Activated CD4-positive, alpha-beta T cell treated with anti-CD3 and anti-CD28 coated beads, Interleukin-2, amount 50 U/mL, for 16 hours (primary cell): ENCODE measurements around the gene F12.

Source experiments
- DNase-seq: peaks from one replicate; pipeline ENCODE4 v3.0.0-alpha.2; 2020

The F12 gene

DNA sequence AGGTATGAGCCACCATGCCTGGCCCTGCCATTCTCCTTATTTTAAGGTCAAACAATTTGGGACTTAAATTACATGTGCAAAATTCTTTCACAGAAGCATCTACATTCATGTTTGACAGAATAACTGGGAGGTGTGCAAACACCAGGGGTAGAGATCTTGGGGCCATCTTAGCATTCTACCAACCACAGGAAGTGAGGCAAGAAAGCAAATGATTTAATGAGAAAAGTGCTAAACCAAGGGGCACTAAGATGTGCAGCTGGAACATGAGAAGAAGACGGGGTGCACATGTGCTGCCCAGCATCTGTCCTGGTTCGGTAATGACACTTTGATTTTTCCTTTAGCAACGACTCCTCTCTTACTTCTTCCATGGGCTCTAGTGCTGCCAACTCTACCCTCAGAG is 1.2 kb upstream of the F12 start:
- DNase-seq: no peak

GRCh38 chr5:177405805-177406204 is 3.6 kb downstream of the F12 start:
- DNase-seq: no peak

GRCh38 chr5:177405312-177405711 is 4.1 kb downstream of the F12 start:
- DNase-seq: no peak

DNA sequence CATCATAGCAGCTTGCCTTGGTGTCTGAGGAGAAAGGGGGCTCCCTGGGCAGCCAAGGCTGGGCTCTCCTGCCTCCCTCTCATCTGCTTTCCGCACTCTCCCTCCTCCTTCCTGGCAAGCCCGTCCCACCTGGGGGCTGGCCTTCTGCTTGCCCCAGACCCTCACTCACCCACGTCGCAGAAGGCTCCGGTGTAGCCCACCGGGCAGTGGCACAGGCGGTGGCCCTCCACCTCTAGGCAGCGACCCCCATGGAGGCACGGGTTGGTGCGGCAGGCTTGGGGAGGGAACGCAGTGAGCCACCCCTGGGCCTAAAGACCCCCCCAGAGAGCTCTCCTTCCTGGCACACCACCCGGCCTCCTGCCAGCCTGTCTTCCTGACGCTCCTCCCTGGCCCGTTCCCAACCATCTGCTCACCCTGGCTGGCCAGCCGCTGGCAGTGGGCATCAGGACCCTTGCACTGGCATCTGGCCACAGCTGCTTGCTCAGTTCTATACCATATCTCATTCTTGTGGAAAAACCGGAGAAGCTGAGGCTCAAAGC is 4.7 kb downstream of the F12 start:
- no peak for DNase-seq

GRCh38 chr5:177403792-177404640 is 5.3 kb downstream of the F12 start:
- peak; percentile 84 for DNase-seq

GRCh38 chr5:177403102-177403791 is 6.1 kb downstream of the F12 start:
- DNase-seq: peak; percentile 38

DNA sequence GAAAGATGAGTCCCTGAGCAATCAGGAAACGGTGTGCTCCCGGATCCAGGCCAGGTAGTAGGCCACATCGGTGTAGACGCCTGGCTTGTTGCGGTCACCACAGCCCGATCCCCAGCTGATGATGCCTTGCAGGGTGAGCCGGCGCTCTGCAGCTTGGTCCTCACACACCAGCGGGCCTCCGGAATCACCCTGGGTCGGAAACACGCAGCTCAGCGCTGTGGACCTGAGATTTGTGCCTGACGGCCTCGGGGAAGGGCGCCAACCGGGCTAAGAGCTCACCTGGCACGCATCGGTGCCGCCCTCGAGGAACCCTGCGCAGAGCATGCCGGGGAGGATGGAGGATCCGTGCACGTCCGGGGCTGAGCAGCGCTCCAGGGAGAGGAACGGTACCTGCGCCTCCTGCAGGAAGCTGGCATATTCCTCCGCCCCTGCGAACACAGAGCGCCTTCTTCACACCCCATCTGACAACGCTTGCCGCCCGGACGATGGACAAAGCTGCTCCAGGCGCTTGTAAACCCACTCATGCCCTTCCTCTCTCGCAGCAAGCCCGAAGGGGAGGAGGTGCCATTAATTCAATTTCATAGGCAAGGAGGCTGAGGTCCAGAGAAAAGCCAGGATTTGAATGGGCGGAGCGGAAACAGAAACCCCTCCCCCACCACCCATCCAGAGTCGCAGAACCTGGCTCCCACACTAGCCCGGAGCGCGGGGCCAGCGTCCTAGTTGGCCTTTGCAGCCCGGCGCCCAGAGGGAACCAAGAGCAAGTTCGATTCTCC is 6.9 kb downstream of the F12 start:
- DNase-seq: peak; percentile 68

- no peak for DNase-seq
These were observed 9.1 kb downstream of the F12 start, which contains the start of gene PFN3 for GRCh38 chr5:177399997-177400868. PFN3 (minus strand) TSS chr5:177400661; CDS start chr5:177400576, 85 bp downstream.

DNA sequence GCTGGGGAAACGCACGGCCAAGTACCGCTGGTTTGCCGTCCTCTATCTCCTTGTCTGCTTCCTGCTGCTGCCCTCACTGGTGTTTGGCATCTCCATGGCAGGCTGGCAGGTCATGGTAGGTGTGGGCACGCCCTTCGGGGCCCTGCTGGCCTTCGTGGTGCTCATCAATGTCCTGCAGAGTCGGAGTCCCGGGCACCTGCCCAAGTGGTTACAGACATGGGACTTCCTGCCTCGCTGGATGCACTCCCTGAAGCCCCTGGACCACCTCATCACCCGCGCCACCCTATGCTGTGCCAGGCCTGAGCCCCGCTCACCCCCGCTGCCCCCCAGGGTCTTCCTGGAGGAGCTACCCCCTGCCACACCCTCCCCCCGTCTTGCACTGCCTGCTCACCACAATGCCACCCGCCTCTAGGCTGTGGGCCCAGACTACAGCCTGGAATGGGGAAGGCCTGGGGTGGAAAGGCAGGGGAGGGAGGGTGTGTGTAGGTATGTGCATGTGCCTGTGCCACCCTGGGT is 11.4 kb downstream of the F12 start:
- DNase-seq: no peak

DNA sequence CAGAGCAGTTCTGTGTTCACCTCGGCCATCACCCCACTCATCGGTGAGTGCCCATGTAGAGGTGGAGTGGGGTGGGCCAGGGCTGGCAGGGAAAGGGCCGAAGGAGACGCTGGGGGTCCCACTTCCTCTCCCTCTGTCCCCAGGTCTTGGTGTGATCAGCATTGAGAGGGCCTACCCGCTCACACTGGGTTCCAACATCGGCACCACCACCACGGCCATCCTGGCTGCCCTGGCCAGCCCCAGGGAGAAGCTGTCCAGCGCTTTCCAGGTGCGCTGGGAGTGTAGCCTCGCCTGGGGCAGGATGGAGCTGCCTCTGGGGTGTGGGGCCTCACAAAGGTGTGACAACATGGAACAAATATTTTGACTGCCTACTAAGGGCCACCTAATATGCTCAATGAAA is 12.6 kb downstream of the F12 start:
- no peak for DNase-seq

DNA sequence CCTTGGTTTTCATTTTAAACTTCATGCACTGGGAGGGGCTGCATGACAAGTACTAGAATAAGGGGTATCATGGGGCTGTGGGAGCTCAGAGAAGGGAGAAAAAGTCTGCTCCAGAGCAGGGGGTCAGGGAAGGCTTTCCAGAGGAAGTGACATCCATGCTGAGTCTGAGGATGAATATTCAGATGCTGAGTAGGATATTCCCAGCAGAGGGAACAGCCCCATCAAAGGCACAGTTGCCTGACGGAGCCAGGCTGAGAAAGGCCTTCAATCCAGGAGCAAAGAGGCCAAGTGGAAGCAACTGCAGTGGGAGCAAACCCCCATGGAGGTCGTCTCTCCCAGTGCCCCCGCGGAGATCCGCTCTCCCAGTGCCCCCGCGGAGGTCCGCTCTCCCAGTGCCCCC is 13.3 kb downstream of the F12 start:
- DNase-seq: no peak

GRCh38 chr5:177393990-177394389 is 15.4 kb downstream of the F12 start:
- no peak for DNase-seq

DNA sequence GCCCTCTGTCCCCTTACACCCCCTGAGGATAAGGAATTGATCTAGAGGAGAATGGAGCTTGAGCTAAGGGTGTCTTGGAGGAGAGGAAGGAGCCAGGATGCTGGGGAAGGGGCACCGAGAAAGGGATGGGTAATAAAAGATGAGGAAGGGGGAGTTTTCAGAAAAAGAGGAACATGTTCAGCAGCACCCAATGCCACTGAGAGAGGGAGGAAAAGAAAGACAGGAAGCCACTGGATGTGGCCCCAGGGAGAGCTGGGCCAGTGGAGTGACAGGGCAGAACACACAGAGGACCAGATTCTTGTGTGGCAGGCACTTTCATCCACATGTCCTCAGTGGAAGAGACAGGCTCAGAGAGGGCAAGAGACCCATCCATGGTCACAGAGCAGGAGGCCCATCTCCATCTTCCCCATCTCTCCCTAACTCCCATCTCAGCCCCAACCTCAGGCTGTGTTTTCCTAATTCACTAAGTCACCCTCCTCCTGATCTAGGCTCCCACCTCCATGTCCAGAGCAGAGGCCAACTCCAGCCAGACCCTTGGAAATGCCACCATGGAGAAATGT is 16.1 kb downstream of the F12 start:
- no peak for DNase-seq

DNA sequence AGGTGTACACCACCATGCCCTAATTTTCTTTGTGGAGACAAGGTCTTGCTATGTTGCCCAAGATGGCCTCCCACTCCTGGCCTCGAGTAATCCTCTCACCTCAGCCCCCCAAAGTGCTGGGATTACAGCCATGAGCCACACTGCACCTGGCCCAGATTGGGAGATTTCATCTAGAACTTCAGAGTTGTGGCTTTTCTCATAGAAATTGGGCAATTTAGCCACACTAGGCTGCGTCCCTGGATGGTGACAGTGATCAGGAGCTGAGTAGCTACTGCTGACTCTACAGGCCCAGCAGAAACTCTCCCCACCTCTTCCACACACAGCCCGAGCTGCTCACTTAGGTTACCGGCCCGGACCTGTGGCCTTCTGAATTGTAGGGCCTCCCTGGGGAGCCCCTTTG is 16.6 kb downstream of the F12 start:
- no peak for DNase-seq

DNA sequence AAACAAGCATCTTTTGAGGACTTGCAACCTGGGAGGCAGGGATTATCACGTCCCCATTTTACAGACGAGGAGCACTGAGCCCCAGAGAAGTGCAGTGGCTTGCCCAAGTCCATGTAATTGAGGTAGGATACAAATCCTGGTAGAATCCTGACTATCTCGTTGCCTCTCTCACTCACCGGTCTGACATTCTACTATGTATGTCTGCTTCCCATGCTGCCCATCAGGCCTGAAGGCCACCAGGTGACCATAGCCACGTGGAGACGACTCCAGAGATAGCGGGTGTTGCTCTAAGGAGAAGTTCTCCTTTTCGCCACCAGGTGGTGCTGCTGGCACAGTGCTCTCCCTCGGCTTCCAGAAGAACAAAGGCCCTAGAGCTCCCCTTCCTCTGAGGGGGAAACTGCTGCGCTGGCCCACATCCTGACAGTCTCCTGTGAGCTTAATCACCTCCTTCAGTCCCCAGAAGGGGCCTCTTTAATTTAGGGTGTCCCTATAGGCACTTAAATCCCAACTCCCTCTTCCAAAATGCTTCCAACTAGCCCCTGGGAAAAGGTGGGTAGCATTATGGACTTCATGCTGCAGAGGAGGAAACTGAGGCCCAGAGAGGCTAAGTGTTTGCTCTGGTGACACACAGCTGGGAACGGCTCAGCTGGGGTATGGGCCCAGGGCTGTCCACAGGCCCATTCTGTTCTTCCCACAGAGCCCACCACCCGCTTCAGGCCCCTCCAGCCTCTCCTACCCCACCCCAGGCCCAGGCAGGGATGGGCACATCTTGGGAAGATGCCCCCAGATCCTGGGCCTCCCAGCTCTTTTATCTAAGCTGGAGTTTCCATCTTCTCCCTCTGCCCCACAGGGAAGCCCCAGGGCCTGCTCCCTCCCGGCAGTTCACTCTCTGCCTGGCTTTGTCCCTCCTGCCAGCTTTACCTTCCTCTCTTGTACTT is 18.7 kb downstream of the F12 start:
- DNase-seq: peak; percentile 92

DNA sequence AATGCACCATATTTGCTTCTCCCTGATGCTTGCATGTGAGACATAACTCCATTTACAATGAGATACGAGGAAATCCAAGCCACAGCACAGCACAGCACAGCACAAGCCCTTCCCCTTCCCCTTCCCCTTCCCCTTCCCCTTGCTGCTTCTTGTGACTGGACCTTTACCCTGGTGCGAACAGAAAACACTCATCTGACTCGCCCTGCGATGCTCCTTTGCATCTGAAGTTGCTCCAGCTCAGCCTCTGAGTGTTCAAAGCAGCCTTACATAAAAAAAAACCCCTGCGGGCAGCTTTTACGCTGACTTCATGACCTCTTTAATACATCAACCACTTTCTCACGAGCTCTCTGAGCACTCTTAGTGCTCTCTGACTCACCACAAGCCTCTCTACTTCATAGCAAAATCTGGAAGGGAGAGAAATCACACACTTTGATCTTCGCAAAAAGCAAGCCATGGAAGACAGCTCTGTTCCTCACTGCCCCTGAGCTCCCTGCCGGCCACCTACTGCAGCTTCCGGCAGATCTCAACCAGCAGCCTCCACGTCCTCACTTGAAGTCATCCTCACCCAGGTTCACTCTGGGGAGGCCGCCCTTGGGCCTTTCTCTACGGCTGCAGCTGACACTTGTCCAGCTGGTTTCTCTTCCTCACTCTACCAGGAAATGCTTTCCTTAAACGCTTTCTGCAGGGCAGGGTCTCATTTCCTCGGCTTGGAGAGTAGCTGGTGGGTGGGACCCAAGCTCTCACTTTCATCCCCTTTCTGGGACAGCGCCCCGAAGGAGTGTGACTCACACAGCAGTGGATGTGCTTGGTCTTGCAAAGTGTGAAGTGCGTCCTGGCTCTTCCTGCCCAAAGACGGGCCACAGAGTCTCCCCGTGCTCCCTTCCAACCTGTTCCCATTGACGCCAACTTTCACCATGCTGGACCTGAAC is 19.9 kb downstream of the F12 start:
- DNase-seq: peak; percentile 83

GRCh38 chr5:177388521-177389052 is 20.8 kb downstream of the F12 start:
- DNase-seq: no peak

DNA sequence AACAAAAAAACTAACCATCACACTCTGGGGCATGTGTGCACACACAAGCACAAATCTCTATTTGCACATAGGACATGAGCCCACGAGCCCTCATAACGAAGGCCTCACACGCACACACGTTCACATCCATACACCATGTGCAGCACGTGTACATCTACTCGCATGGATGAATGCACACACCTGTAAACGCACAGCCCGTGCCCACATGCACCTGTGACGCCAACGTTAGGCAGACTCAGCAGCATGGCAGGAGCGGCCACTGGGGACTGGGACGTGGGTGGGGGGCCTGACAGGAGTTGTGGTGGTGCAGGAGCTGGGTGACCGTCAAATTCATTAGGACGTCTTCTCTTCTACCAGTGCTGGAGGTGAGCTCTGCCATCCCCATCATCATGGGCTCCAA is 22.0 kb downstream of the F12 start:
- DNase-seq: no peak

DNA sequence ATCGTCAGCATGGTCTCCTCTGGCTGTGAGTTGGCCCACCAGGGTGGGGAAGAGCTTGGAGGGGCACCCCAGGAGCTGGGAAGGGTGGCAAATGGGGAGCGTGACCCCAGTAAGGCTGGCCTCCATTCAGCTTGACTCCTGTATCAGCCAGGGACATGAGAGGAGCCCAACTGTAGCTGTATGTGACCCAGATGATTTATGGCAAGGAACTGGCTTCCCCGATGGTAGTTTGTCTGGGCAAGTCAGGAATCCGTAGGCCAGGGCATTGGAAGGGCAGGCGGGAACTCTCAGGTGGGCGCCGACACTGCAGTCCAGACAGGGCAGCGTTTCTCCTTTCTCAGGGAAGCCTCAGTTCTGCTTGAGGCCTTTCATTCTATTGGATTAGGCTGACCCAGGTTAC is 22.8 kb downstream of the F12 start:
- no peak for DNase-seq
